ENCODE data around the gene COX11.

- TF ChIP-seq, protein P1, sequence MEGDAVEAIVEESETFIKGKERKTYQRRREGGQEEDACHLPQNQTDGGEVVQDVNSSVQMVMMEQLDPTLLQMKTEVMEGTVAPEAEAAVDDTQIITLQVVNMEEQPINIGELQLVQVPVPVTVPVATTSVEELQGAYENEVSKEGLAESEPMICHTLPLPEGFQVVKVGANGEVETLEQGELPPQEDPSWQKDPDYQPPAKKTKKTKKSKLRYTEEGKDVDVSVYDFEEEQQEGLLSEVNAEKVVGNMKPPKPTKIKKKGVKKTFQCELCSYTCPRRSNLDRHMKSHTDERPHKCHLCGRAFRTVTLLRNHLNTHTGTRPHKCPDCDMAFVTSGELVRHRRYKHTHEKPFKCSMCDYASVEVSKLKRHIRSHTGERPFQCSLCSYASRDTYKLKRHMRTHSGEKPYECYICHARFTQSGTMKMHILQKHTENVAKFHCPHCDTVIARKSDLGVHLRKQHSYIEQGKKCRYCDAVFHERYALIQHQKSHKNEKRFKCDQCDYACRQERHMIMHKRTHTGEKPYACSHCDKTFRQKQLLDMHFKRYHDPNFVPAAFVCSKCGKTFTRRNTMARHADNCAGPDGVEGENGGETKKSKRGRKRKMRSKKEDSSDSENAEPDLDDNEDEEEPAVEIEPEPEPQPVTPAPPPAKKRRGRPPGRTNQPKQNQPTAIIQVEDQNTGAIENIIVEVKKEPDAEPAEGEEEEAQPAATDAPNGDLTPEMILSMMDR (IDR thresholded peaks at IDR 0.05), result no peak
- no peak for TF ChIP-seq POLR2AphosphoS5 (IDR thresholded peaks at IDR 0.05; ENCODE audit: low read depth, low read length)
- no peak for TF ChIP-seq SIN3A (IDR thresholded peaks at IDR 0.05; ENCODE audit: borderline replicate concordance, insufficient read depth, low read depth, low read length)
These were observed 35.7 kb downstream of the COX11 start for GRCh38 chr17:54932711-54933110.
